HCT116 (cell line): Measurements from ENCODE around the gene IFIH1. TPM values are rescaled to one million over a fixed set of nuclear protein-coding genes. Genes with fewer than 3 reads are reported as not detected.

ENCODE experiments used
- ATAC-seq: fragments of 200-7000 bp; cut with Tn5 transposase; 2 replicates; pipeline ENCODE4 v1.9.1; 2020; ENCODE audit warnings: mild to moderate bottlenecking, moderate library complexity
- BruUV-seq: library from RNA; stranded (reverse); fragments of 400-500 nt; replicated peaks from 2 replicates; lab custom pipeline; 2021; lab: Mats Ljungman, UMichigan
- CTCF ChIA-PET: fragments of 300-600 bp; sonication (Branson Sonifier 250); formaldehyde crosslinking; loops from one replicate; lab custom pipeline; 2021; ENCODE audit warnings: antibody characterized with exemption; lab: Charles Lee
- POLR2A ChIA-PET: fragments of 300-600, 350-600 bp; sonication (Branson Sonifier 250); formaldehyde crosslinking; loops from one replicate; lab custom pipeline; 2021; ENCODE audit warnings: antibody characterized with exemption; lab: Charles Lee
- RAD21 ChIA-PET, 2 experiments: fragments of 300-600 bp; sonication (Branson Sonifier 250); formaldehyde crosslinking; loops; one replicate each; lab custom pipeline; 2023; ENCODE audit warnings: low total read pairs in 2 of 2; ENCODE audit not compliant: uncharacterized antibody in 2 of 2, unreplicated experiment in 2 of 2, low non-redundant PET in 1 of 2; lab: Charles Lee
- DNase-seq: peaks from one replicate; pipeline ENCODE4 v3.0.0-alpha.2; 2010; ENCODE audit warnings: low read depth, low spot score
- H2AFZ ChIP-seq: fragments of 200-600 bp; shearing (Covaris generic), sonication (generic); 2 replicates; pipeline ENCODE4 v1.6.1; 2017; ENCODE audit warnings: low read depth, mixed run types, mixed read lengths, antibody characterized with exemption, low read length; ENCODE audit not compliant: poor library complexity, severe bottlenecking
- H3K27ac ChIP-seq: 2 replicates; pipeline ENCODE4 v1.5.1; 2012; ENCODE audit warnings: low read depth, low read length
- H3K27me3 ChIP-seq: fragments of 200-600 bp; sonication (generic); 2 replicates; pipeline ENCODE4 v1.6.1; 2016; ENCODE audit warnings: mixed run types, low read length, mixed read lengths; ENCODE audit not compliant: insufficient read depth
- H3K36me3 ChIP-seq, 2 experiments: fragments of 200-500 bp in 1 of 2; fragments of 200-600 bp in 1 of 2; sonication (Bioruptor generic) in 1 of 2; sonication (generic) in 1 of 2; 2 replicates each; pipeline versions ENCODE4 v1.5.1 to v1.6.1; 2014 to 2016; ENCODE audit warnings: low read length in 2 of 2, inconsistent platforms in 1 of 2, mixed read lengths in 1 of 2, mixed run types in 1 of 2; ENCODE audit not compliant: insufficient read depth in 2 of 2, control insufficient read depth in 1 of 2
- H3K4me1 ChIP-seq, 2 experiments: fragments of 200-600 bp in 1 of 2; sonication (generic) in 1 of 2; 2 replicates each; pipeline versions ENCODE4 v1.5.1 to v1.6.1; 2012 to 2017; ENCODE audit warnings: low read length in 2 of 2, inconsistent platforms in 1 of 2, mild to moderate bottlenecking in 1 of 2, mixed read lengths in 1 of 2, mixed run types in 1 of 2, moderate library complexity in 1 of 2; ENCODE audit not compliant: insufficient read depth in 2 of 2, control insufficient read depth in 1 of 2
- H3K4me2 ChIP-seq: fragments of 200-600 bp; sonication (generic); 2 replicates; pipeline ENCODE4 v1.6.1; 2017; ENCODE audit warnings: mixed run types, low read length, mixed read lengths
- H3K4me3 ChIP-seq, 2 experiments: fragments of 200-600 bp in 1 of 2; sonication (generic) in 1 of 2; replicated peaks in 1 of 2; 2 replicates each; pipeline ENCODE4 v1.5.1; 2011 to 2016; ENCODE audit warnings: low read length in 2 of 2, control low read depth in 1 of 2, low read depth in 1 of 2, mild to moderate bottlenecking in 1 of 2, mixed read lengths in 1 of 2, mixed run types in 1 of 2
- H3K79me2 ChIP-seq: fragments of 200-600 bp; sonication (generic); 2 replicates; pipeline ENCODE4 v1.6.1; 2017; ENCODE audit warnings: mild to moderate bottlenecking, mixed run types, low read length, moderate library complexity, mixed read lengths; ENCODE audit not compliant: insufficient read depth
- H3K9ac ChIP-seq: fragments of 200-600 bp; sonication (generic); 2 replicates; pipeline ENCODE4 v1.6.1; 2016; ENCODE audit warnings: low read length, mixed read lengths
- H3K9me2 ChIP-seq: fragments of 200-600 bp; sonication (generic), shearing (Covaris generic); 2 replicates; pipeline ENCODE4 v1.6.1; 2017; ENCODE audit warnings: mixed run types, mild to moderate bottlenecking, moderate library complexity; ENCODE audit not compliant: insufficient read depth
- H3K9me3 ChIP-seq, 2 experiments: fragments of 200-500 bp in 1 of 2; fragments of 200-600 bp in 1 of 2; sonication (Bioruptor generic) in 1 of 2; sonication (generic) in 1 of 2; 2 replicates each; pipeline ENCODE4 v1.6.1; 2014 to 2017; ENCODE audit warnings: low read length in 2 of 2, mixed read lengths in 2 of 2, inconsistent platforms in 1 of 2, low read depth in 1 of 2, mild to moderate bottlenecking in 1 of 2, mixed run types in 1 of 2, moderate library complexity in 1 of 2; ENCODE audit not compliant: control insufficient read depth in 1 of 2, insufficient read depth in 1 of 2
- H4K20me1 ChIP-seq: fragments of 200-600 bp; sonication (generic), shearing (Covaris generic); 2 replicates; pipeline ENCODE4 v1.6.1; 2017; ENCODE audit warnings: mixed run types, mild to moderate bottlenecking, moderate library complexity; ENCODE audit not compliant: insufficient read depth
- CBX3 ChIP-seq: IDR thresholded peaks from 2 replicates; pipeline ENCODE4 v1.6.1; 2012; ENCODE audit warnings: low read depth
- EGR1 ChIP-seq: IDR thresholded peaks from 2 replicates; pipeline ENCODE4 v1.6.1; 2012; ENCODE audit warnings: low read depth
- ELF1 ChIP-seq: IDR thresholded peaks from 2 replicates; pipeline ENCODE4 v1.6.1; 2012; ENCODE audit warnings: low read depth, borderline replicate concordance
- EZH2 ChIP-seq: fragments of 200-600 bp; sonication (generic); IDR thresholded peaks from 2 replicates; pipeline ENCODE4 v1.6.1; 2017; ENCODE audit warnings: antibody characterized with exemption, mixed run types
- EZH2phosphoT487 ChIP-seq: fragments of 200-600 bp; IDR thresholded peaks from 2 replicates; pipeline ENCODE4 v1.6.1; 2018; ENCODE audit warnings: antibody characterized with exemption, borderline replicate concordance
- FOSL1 ChIP-seq: IDR thresholded peaks from 2 replicates; pipeline ENCODE4 v1.6.1; 2012; ENCODE audit warnings: low read depth
- JUND ChIP-seq: IDR thresholded peaks from 2 replicates; pipeline ENCODE4 v1.6.1; 2012
- POLR2A ChIP-seq: IDR thresholded peaks from 2 replicates; pipeline ENCODE4 v1.7.0; 2011; ENCODE audit warnings: borderline replicate concordance; ENCODE audit not compliant: insufficient read depth, insufficient read length; ENCODE audit errors: extremely low read depth
- RAD21 ChIP-seq: IDR thresholded peaks from 2 replicates; pipeline ENCODE4 v1.6.1; 2012; ENCODE audit warnings: low read depth, mild to moderate bottlenecking
- SIN3A ChIP-seq: IDR thresholded peaks from 2 replicates; pipeline ENCODE4 v1.6.1; 2012; ENCODE audit warnings: low read depth
- SP1 ChIP-seq: IDR thresholded peaks from 2 replicates; pipeline ENCODE4 v1.6.1; 2012; ENCODE audit warnings: low read depth
- TCF7L2 ChIP-seq: IDR thresholded peaks from 2 replicates; pipeline ENCODE4 v1.7.0; 2011; ENCODE audit warnings: borderline replicate concordance, inconsistent platforms; ENCODE audit not compliant: insufficient read depth, insufficient read length; ENCODE audit errors: extremely low read depth
- YY1 ChIP-seq: IDR thresholded peaks from 2 replicates; pipeline ENCODE4 v1.6.1; 2011; ENCODE audit warnings: low read length, low read depth, moderate library complexity, mild to moderate bottlenecking; ENCODE audit not compliant: insufficient replicate concordance; ENCODE audit errors: extremely low read depth
- ZFX ChIP-seq: fragments of 450-650 bp; IDR thresholded peaks from 2 replicates; pipeline ENCODE4 v1.6.1; 2017
- ZNF274 ChIP-seq: fragments of 200-500 bp; sonication (Bioruptor generic); IDR thresholded peaks from 2 replicates; pipeline ENCODE4 v1.6.1; 2014; ENCODE audit warnings: mild to moderate bottlenecking, low read depth, low read length, inconsistent platforms
- intact Hi-C: fragments of 100-400 bp; cut with micrococcal nuclease; formaldehyde crosslinking; loops from 2 replicates; pipeline ENCODE4 v1.10.0; 2022
- total RNA-seq: library from RNA; stranded (reverse); gene quantifications from one replicate; pipeline ENCODE4 v1.2.1, GENCODE V29; 2021; ENCODE audit not compliant: unreplicated experiment
- TF ChIP-seq, protein P1 (sequence below): IDR thresholded peaks from 2 replicates; pipeline ENCODE4 v1.6.1; 2012
- TF ChIP-seq, protein P2 (sequence below): IDR thresholded peaks from 2 replicates; pipeline ENCODE4 v1.6.1; 2012
- TF ChIP-seq, protein P3 (sequence below): IDR thresholded peaks from 2 replicates; pipeline ENCODE4 v1.6.1; 2012; ENCODE audit warnings: low read depth
- TF ChIP-seq, protein P4 (sequence below), 3 experiments: fragments of 200-600 bp in 1 of 3; sonication (generic) in 1 of 3; IDR thresholded peaks in 2 of 3; conservative IDR thresholded peaks in 1 of 3; 2 replicates each; pipeline ENCODE4 v1.5.1; 2012 to 2017; ENCODE audit warnings: low read depth in 2 of 3, low read length in 2 of 3, antibody characterized with exemption in 1 of 3, borderline replicate concordance in 1 of 3, control low read depth in 1 of 3, mild to moderate bottlenecking in 1 of 3, mixed read lengths in 1 of 3, mixed run types in 1 of 3, moderate library complexity in 1 of 3; ENCODE audit not compliant: insufficient read depth in 1 of 3
- TF ChIP-seq, protein P5 (sequence below): IDR thresholded peaks from 2 replicates; pipeline ENCODE4 v1.6.1; 2011; ENCODE audit warnings: mild to moderate bottlenecking, low read length, moderate library complexity; ENCODE audit not compliant: insufficient replicate concordance; ENCODE audit errors: extremely low read depth

The IFIH1 gene
- total RNA-seq, 1 experiment from 2014 or later = 7.0 TPM

DNA sequence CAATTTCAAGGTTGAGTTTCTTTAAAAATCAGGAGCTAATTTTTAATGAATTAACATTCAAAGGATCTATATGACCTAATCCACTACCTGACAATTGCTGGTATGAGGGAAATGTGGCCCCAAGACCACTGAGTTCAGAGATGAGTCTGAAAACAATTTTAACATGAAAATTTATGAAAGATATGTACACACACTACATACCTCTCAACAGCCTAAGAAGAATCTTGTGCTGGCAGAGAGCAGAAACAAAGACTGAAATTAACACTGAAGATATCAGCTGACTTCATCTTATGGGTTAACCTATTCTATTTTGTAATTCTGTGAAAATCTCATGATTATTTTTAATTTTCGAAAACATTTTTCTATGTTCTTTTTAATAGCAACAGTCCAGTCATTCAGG is 76.9 kb downstream of the IFIH1 start:
- Histone ChIP-seq H3K27ac (no peak overlapping the region), H3K9me2 (no peaks in the 10 kb centered on the region), H2AFZ (no peak overlapping the region), H3K9me3 (no peaks in the 10 kb centered on the region), H3K4me1 (peaks cover 0 to 26% of the 10 kb centered on the region in 2 experiments; a peak in 2 of 4 replicates), H3K79me2 (no peaks in the 10 kb centered on the region), H4K20me1 (no peaks in the 10 kb centered on the region), H3K36me3 (no peaks in the 10 kb centered on the region), H3K4me3 (no peak overlapping the region), H3K4me2 (no peak overlapping the region), H3K27me3 (no peaks in the 10 kb centered on the region), H3K9ac (no peak overlapping the region)
- BruUV-seq = no TSS peak
- TF ChIP-seq JUND = no peak
- TF ChIP-seq YY1 = no peak
- TF ChIP-seq, protein P1, sequence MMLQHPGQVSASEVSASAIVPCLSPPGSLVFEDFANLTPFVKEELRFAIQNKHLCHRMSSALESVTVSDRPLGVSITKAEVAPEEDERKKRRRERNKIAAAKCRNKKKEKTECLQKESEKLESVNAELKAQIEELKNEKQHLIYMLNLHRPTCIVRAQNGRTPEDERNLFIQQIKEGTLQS = no peak
- TF ChIP-seq SP1 = no peak
- no peak for TF ChIP-seq CBX3
- no peak for TF ChIP-seq EZH2phosphoT487
- no peak for TF ChIP-seq ZNF274
- no peak for TF ChIP-seq ZFX
- TF ChIP-seq RAD21 = no peak
- no peak for TF ChIP-seq ELF1
- TF ChIP-seq, protein P2, sequence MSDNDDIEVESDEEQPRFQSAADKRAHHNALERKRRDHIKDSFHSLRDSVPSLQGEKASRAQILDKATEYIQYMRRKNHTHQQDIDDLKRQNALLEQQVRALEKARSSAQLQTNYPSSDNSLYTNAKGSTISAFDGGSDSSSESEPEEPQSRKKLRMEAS = no peak
- TF ChIP-seq FOSL1 = no peak
- TF ChIP-seq EGR1 = no peak
- TF ChIP-seq, protein P3, sequence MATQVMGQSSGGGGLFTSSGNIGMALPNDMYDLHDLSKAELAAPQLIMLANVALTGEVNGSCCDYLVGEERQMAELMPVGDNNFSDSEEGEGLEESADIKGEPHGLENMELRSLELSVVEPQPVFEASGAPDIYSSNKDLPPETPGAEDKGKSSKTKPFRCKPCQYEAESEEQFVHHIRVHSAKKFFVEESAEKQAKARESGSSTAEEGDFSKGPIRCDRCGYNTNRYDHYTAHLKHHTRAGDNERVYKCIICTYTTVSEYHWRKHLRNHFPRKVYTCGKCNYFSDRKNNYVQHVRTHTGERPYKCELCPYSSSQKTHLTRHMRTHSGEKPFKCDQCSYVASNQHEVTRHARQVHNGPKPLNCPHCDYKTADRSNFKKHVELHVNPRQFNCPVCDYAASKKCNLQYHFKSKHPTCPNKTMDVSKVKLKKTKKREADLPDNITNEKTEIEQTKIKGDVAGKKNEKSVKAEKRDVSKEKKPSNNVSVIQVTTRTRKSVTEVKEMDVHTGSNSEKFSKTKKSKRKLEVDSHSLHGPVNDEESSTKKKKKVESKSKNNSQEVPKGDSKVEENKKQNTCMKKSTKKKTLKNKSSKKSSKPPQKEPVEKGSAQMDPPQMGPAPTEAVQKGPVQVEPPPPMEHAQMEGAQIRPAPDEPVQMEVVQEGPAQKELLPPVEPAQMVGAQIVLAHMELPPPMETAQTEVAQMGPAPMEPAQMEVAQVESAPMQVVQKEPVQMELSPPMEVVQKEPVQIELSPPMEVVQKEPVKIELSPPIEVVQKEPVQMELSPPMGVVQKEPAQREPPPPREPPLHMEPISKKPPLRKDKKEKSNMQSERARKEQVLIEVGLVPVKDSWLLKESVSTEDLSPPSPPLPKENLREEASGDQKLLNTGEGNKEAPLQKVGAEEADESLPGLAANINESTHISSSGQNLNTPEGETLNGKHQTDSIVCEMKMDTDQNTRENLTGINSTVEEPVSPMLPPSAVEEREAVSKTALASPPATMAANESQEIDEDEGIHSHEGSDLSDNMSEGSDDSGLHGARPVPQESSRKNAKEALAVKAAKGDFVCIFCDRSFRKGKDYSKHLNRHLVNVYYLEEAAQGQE = no peak
- no peak for TF ChIP-seq EZH2
- no peak for TF ChIP-seq POLR2A
- no peak for TF ChIP-seq TCF7L2
- TF ChIP-seq SIN3A = no peak
- TF ChIP-seq, protein P4, sequence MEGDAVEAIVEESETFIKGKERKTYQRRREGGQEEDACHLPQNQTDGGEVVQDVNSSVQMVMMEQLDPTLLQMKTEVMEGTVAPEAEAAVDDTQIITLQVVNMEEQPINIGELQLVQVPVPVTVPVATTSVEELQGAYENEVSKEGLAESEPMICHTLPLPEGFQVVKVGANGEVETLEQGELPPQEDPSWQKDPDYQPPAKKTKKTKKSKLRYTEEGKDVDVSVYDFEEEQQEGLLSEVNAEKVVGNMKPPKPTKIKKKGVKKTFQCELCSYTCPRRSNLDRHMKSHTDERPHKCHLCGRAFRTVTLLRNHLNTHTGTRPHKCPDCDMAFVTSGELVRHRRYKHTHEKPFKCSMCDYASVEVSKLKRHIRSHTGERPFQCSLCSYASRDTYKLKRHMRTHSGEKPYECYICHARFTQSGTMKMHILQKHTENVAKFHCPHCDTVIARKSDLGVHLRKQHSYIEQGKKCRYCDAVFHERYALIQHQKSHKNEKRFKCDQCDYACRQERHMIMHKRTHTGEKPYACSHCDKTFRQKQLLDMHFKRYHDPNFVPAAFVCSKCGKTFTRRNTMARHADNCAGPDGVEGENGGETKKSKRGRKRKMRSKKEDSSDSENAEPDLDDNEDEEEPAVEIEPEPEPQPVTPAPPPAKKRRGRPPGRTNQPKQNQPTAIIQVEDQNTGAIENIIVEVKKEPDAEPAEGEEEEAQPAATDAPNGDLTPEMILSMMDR (IDR thresholded peaks at IDR 0.05 in 2 of 3, conservative IDR thresholded peaks at IDR 0.05 in 1 of 3; ENCODE audit: borderline replicate concordance in 1 of 3, insufficient read depth in 1 of 3, low read depth in 2 of 3, low read length in 2 of 3) = no peak
- TF ChIP-seq, protein P5, sequence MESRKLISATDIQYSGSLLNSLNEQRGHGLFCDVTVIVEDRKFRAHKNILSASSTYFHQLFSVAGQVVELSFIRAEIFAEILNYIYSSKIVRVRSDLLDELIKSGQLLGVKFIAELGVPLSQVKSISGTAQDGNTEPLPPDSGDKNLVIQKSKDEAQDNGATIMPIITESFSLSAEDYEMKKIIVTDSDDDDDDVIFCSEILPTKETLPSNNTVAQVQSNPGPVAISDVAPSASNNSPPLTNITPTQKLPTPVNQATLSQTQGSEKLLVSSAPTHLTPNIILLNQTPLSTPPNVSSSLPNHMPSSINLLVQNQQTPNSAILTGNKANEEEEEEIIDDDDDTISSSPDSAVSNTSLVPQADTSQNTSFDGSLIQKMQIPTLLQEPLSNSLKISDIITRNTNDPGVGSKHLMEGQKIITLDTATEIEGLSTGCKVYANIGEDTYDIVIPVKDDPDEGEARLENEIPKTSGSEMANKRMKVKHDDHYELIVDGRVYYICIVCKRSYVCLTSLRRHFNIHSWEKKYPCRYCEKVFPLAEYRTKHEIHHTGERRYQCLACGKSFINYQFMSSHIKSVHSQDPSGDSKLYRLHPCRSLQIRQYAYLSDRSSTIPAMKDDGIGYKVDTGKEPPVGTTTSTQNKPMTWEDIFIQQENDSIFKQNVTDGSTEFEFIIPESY = no peak
- intact Hi-C loops = no loop called here
- RAD21 ChIA-PET = no interaction called here
- CTCF ChIA-PET = interaction anchor here (1.3 kb wide), 2 partner anchors 22 to 57 kb away, joined by 3 to 4 read pairs; no protein-coding TSS in a partner anchor
- DNase-seq (no peak), ATAC-seq (no peak)
- POLR2A ChIA-PET = no interaction called here
